ENCODE data around the gene GRPEL2. TPM values are rescaled to one million over a fixed set of nuclear protein-coding genes. Genes with fewer than 3 reads are reported as not detected.

Gene GRPEL2
- total and polyA plus RNA-seq, 4 experiments from 2014 or later: 6.9 to 41.9 (median 23.2) TPM

GRCh38 chr5:149360272-149360671 is 15.0 kb downstream of the GRPEL2 start:
- ChIA-PET CTCF (ENCODE audit: partially characterized antibody) (interaction anchor here (0.7 to 26.0 kb wide), 9 partner anchors 8 to 188 kb away, joined by 3 to 337 read pairs (median 3); no protein-coding TSS in a partner anchor), POLR2A (ENCODE audit: partially characterized antibody) (interaction anchor here (0.9 to 9.8 kb wide), 5 partner anchors 12 to 216 kb away, joined by 3 to 289 read pairs (median 4); partner anchors contain the start of genes CSNK1A1 and GRPEL2)
- no peaks in the 10 kb centered on the region for H3K27me3 Mint-ChIP-seq
- no peaks in the 10 kb centered on the region for H3K9me3 Mint-ChIP-seq
- peak overlapping the region; percentile 4 for H3K27ac ChIP-seq (ENCODE audit: low read depth, low read length)
- peak overlapping the region; percentile 26 to 96 (median 66) for H3K4me3 Mint-ChIP-seq
- no peaks in the 10 kb centered on the region for H3K27me3 ChIP-seq (ENCODE audit: insufficient read depth, low read length)
- intact Hi-C loops (cut with micrococcal nuclease): no loop called here
- no peaks in the 10 kb centered on the region for H3K9me3 ChIP-seq (ENCODE audit: control insufficient read depth in 1 of 2, low read length in 2 of 2)
- H3K27ac Mint-ChIP-seq: peak overlapping the region; percentile 88 to 98 (median 93)
- peaks cover 3% of the 10 kb centered on the region for H3K36me3 ChIP-seq (ENCODE audit: insufficient read depth, low read length)
- H3K4me1 ChIP-seq (ENCODE audit: insufficient read depth, low read length): peaks cover 51% of the 10 kb centered on the region
- peaks cover 34 to 68% (median 50%) of the 10 kb centered on the region in 4 donors for H3K4me1 Mint-ChIP-seq
- DNase-seq: no peak
- H3K36me3 Mint-ChIP-seq: peaks cover 18 to 40% of the 10 kb centered on the region in 2 donors
- no peak overlapping the region for H3K4me3 ChIP-seq (ENCODE audit: low read length in 2 of 2)

- ChIA-PET POLR2A (ENCODE audit: partially characterized antibody) (interaction anchor here (9.8 kb wide), 1 partner anchor 16 kb away, joined by 289 read pairs; the partner anchor contains the start of gene GRPEL2), CTCF (ENCODE audit: partially characterized antibody) (interaction anchor here (0.8 to 26.0 kb wide), 5 partner anchors 8 to 46 kb away, joined by 3 to 564 read pairs (median 4); no protein-coding TSS in a partner anchor)
- no peak overlapping the region for H3K4me3 Mint-ChIP-seq
- H3K27ac ChIP-seq (ENCODE audit: low read depth, low read length): no peak overlapping the region
- peaks cover 31 to 54% (median 39%) of the 10 kb centered on the region in 4 donors for H3K4me1 Mint-ChIP-seq
- H3K27ac Mint-ChIP-seq: peak overlapping the region in 3 of 7 donors; percentile 29 to 83 (median 34)
- peaks cover 40% of the 10 kb centered on the region for H3K4me1 ChIP-seq (ENCODE audit: insufficient read depth, low read length)
- no peak overlapping the region for H3K4me3 ChIP-seq (ENCODE audit: low read length in 2 of 2)
- H3K36me3 ChIP-seq (ENCODE audit: insufficient read depth, low read length): peaks cover 5% of the 10 kb centered on the region
- intact Hi-C loops (cut with micrococcal nuclease): no loop called here
- no peaks in the 10 kb centered on the region for H3K27me3 Mint-ChIP-seq
- peaks cover 13 to 32% of the 10 kb centered on the region in 2 donors for H3K36me3 Mint-ChIP-seq
- DNase-seq: no peak
- H3K9me3 ChIP-seq (ENCODE audit: control insufficient read depth in 1 of 2, low read length in 2 of 2): no peaks in the 10 kb centered on the region
- H3K27me3 ChIP-seq (ENCODE audit: insufficient read depth, low read length): no peaks in the 10 kb centered on the region
- H3K9me3 Mint-ChIP-seq: peaks cover 0 to 1% (median 0%) of the 10 kb centered on the region in 8 donors
Measured at GRCh38 chr5:149362541-149362940, 17.2 kb downstream of the GRPEL2 start.

DNA sequence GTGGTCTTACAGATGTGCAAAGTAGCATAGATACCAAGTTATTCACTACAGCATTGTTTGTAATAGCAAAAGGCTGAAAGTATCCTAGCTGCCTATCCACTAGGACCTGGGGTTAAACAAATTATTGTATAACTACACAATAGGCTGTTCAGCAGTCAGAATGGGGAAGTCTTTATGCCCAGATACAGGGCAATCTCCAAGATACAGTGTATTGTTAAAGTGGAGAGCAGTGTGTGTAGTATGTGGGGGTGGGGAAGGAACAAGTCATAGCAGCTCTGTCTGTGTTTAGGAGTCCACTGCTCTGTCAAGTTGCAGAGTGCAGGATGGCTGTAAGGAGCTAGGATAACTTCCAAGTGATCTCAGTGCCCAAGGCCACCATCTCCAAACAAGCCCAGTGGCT is 18.1 kb downstream of the GRPEL2 start:
- Histone ChIP-seq H3K4me1 (ENCODE audit: insufficient read depth, low read length) (peaks cover 45% of the 10 kb centered on the region), H3K4me3 (ENCODE audit: low read length in 2 of 2) (no peak overlapping the region), H3K27ac (ENCODE audit: low read depth, low read length) (no peak overlapping the region), H3K9me3 (ENCODE audit: control insufficient read depth in 1 of 2, low read length in 2 of 2) (no peaks in the 10 kb centered on the region), H3K36me3 (ENCODE audit: insufficient read depth, low read length) (peaks cover 5% of the 10 kb centered on the region), H3K27me3 (ENCODE audit: insufficient read depth, low read length) (no peaks in the 10 kb centered on the region)
- ChIA-PET CTCF (ENCODE audit: partially characterized antibody) (interaction anchor here (1.1 to 26.0 kb wide), 4 partner anchors 7 to 47 kb away, joined by 3 to 564 read pairs (median 170); no protein-coding TSS in a partner anchor), POLR2A (ENCODE audit: partially characterized antibody) (interaction anchor here (1.3 kb wide), 1 partner anchor 14 kb away, joined by 3 read pairs; no protein-coding TSS in a partner anchor)
- no peak overlapping the region for H3K4me3 Mint-ChIP-seq
- H3K27ac Mint-ChIP-seq: peak overlapping the region in 2 of 7 donors; percentile 18 to 75
- no peaks in the 10 kb centered on the region for H3K27me3 Mint-ChIP-seq
- peaks cover 0 to 1% (median 0%) of the 10 kb centered on the region in 8 donors for H3K9me3 Mint-ChIP-seq
- intact Hi-C loops (cut with micrococcal nuclease): no loop called here
- H3K36me3 Mint-ChIP-seq: peaks cover 15 to 32% of the 10 kb centered on the region in 2 donors
- H3K4me1 Mint-ChIP-seq: peaks cover 34 to 54% (median 45%) of the 10 kb centered on the region in 4 donors
- DNase-seq: no peak

DNA sequence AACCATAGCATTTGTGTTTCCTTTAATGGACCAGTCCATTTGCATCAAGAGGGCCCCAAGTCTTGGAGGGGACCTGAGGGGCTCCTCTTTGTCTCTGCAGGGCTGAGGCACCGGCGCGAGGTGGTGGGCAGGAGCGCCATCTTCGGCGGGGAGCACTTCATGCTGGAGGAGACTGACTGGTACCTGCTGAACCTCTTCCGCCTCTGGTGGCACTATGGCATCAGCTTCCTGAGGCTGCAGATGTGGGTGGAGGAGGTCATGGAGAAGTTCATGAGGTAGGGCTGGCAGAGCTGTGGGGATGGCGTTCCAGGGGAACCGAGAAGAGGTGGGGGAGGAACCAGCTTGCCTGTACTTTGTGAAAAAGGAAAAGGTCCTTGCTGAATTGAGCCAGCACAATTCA is 18.6 kb downstream of the GRPEL2 start:
- H3K4me1 Mint-ChIP-seq: peaks cover 29 to 49% (median 41%) of the 10 kb centered on the region in 4 donors
- peak overlapping the region in 1 of 7 donors; percentile 24 for H3K27ac Mint-ChIP-seq
- CTCF ChIA-PET (ENCODE audit: partially characterized antibody): interaction anchor here (1.0 to 26.0 kb wide), 4 partner anchors 7 to 48 kb away, joined by 3 to 564 read pairs (median 170); no protein-coding TSS in a partner anchor
- no peaks in the 10 kb centered on the region for H3K9me3 ChIP-seq (ENCODE audit: control insufficient read depth in 1 of 2, low read length in 2 of 2)
- intact Hi-C loops (cut with micrococcal nuclease): no loop called here
- DNase-seq: no peak
- H3K27ac ChIP-seq (ENCODE audit: low read depth, low read length): no peak overlapping the region
- POLR2A ChIA-PET (ENCODE audit: partially characterized antibody): interaction anchor here (0.9 to 1.3 kb wide), 3 partner anchors 13 to 19 kb away, joined by 3 to 4 read pairs (median 3); no protein-coding TSS in a partner anchor
- no peak overlapping the region for H3K4me3 ChIP-seq (ENCODE audit: low read length in 2 of 2)
- H3K27me3 ChIP-seq (ENCODE audit: insufficient read depth, low read length): no peaks in the 10 kb centered on the region
- H3K27me3 Mint-ChIP-seq: no peaks in the 10 kb centered on the region
- H3K9me3 Mint-ChIP-seq: peaks cover 0 to 1% (median 0%) of the 10 kb centered on the region in 8 donors
- peaks cover 40% of the 10 kb centered on the region for H3K4me1 ChIP-seq (ENCODE audit: insufficient read depth, low read length)
- no peak overlapping the region for H3K4me3 Mint-ChIP-seq
- peaks cover 5% of the 10 kb centered on the region for H3K36me3 ChIP-seq (ENCODE audit: insufficient read depth, low read length)
- H3K36me3 Mint-ChIP-seq: peaks cover 15 to 29% of the 10 kb centered on the region in 2 donors

DNA sequence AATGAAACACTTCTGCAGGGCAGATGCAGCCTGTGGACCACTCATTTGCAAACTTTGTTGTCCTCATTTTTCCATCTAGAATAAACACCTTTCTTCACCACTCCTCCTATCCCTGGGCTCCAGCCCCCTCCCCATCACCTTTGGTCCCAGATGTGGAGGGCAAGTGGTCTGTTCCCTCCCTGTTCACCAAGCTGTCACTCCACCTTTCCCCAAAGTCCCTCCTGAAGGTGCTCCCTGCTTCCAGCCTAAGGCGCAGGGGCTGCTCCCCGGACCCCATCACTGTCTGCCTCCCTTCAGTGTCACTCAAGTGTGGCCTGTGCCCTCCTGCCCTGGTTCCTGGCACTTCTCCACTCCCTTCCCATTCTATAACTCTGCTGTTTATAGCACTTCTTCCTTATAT is 19.4 kb downstream of the GRPEL2 start:
- Mint-ChIP-seq H3K36me3 (peaks cover 15 to 28% of the 10 kb centered on the region in 2 donors), H3K27me3 (no peaks in the 10 kb centered on the region), H3K9me3 (peaks cover 0 to 1% (median 0%) of the 10 kb centered on the region in 8 donors), H3K4me1 (peaks cover 23 to 42% (median 37%) of the 10 kb centered on the region in 4 donors), H3K27ac (peak overlapping the region in 3 of 7 donors; percentile 57 to 80 (median 80)), H3K4me3 (no peak overlapping the region)
- peaks cover 32% of the 10 kb centered on the region for H3K4me1 ChIP-seq (ENCODE audit: insufficient read depth, low read length)
- CTCF ChIA-PET (ENCODE audit: partially characterized antibody): interaction anchor here (0.9 to 26.0 kb wide), 6 partner anchors 6 to 49 kb away, joined by 3 to 564 read pairs (median 170); partner anchors contain the start of genes GRPEL2 and PCYOX1L
- peaks cover 5% of the 10 kb centered on the region for H3K36me3 ChIP-seq (ENCODE audit: insufficient read depth, low read length)
- no peaks in the 10 kb centered on the region for H3K9me3 ChIP-seq (ENCODE audit: control insufficient read depth in 1 of 2, low read length in 2 of 2)
- H3K4me3 ChIP-seq (ENCODE audit: low read length in 2 of 2): no peak overlapping the region
- no peaks in the 10 kb centered on the region for H3K27me3 ChIP-seq (ENCODE audit: insufficient read depth, low read length)
- H3K27ac ChIP-seq (ENCODE audit: low read depth, low read length): no peak overlapping the region
- no peak for DNase-seq
- POLR2A ChIA-PET (ENCODE audit: partially characterized antibody): interaction anchor here (1.2 kb wide), 1 partner anchor 20 kb away, joined by 4 read pairs; no protein-coding TSS in a partner anchor
- intact Hi-C loops (cut with micrococcal nuclease): no loop called here

- POLR2A ChIA-PET (ENCODE audit: partially characterized antibody): interaction anchor here (0.7 to 4.5 kb wide), 2 partner anchors 16 to 21 kb away, joined by 4 to 45 read pairs; partner anchors contain the start of gene GRPEL2
- peaks cover 15 to 28% of the 10 kb centered on the region in 2 donors for H3K36me3 Mint-ChIP-seq
- CTCF ChIA-PET (ENCODE audit: partially characterized antibody): interaction anchor here (1.2 to 12.8 kb wide), 4 partner anchors 13 to 49 kb away, joined by 3 to 564 read pairs (median 189); partner anchors contain the start of genes GRPEL2 and PCYOX1L
- H3K4me1 Mint-ChIP-seq: peaks cover 16 to 35% (median 30%) of the 10 kb centered on the region in 4 donors
- H3K9me3 ChIP-seq (ENCODE audit: control insufficient read depth in 1 of 2, low read length in 2 of 2): no peaks in the 10 kb centered on the region
- H3K27me3 Mint-ChIP-seq: no peaks in the 10 kb centered on the region
- peak overlapping the region in 2 of 7 donors; percentile 19 to 80 for H3K27ac Mint-ChIP-seq
- H3K9me3 Mint-ChIP-seq: peaks cover 0 to 1% (median 0%) of the 10 kb centered on the region in 8 donors
- H3K27ac ChIP-seq (ENCODE audit: low read depth, low read length): no peak overlapping the region
- peaks cover 25% of the 10 kb centered on the region for H3K4me1 ChIP-seq (ENCODE audit: insufficient read depth, low read length)
- no peaks in the 10 kb centered on the region for H3K27me3 ChIP-seq (ENCODE audit: insufficient read depth, low read length)
- no peak overlapping the region for H3K4me3 Mint-ChIP-seq
- peaks cover 5% of the 10 kb centered on the region for H3K36me3 ChIP-seq (ENCODE audit: insufficient read depth, low read length)
- no peak overlapping the region for H3K4me3 ChIP-seq (ENCODE audit: low read length in 2 of 2)
- intact Hi-C loops (cut with micrococcal nuclease): no loop called here
- DNase-seq: no peak
Measured at GRCh38 chr5:149365418-149365817, 20.1 kb downstream of the GRPEL2 start.
